Prostate gland (tissue), 1 donor: ENCODE data around the gene PEX11G.

ENCODE experiments used
- POLR2A ChIP-seq: fragments of 450-650 bp; IDR thresholded peaks from one replicate; pipeline ENCODE4 v1.6.1; 2016; ENCODE audit warnings: antibody characterized with exemption, mild to moderate bottlenecking
- POLR2AphosphoS5 ChIP-seq: sonication (generic); formaldehyde crosslinking; IDR thresholded peaks from one replicate; pipeline ENCODE4 v1.6.1; 2017; ENCODE audit warnings: antibody characterized with exemption

- TF ChIP-seq POLR2A = no peak
- no peak for TF ChIP-seq POLR2AphosphoS5
Observed at GRCh38 chr19:7450243-7451223, 38.3 kb downstream of the PEX11G start.
